Endothelial cell of umbilical vein (primary cell): ENCODE results near the gene BCR. TPM values are rescaled to one million over a fixed set of nuclear protein-coding genes. Genes with fewer than 3 reads are reported as not detected.

Experiments used
- BruUV-seq: library from RNA; stranded (reverse); fragments of 400-500 nt; replicated peaks from 2 replicates; lab custom pipeline; 2021; lab: Mats Ljungman, UMichigan
- CTCF ChIA-PET: fragments of 300-600, 350-600 bp; sonication (Branson Sonifier 250); formaldehyde crosslinking; loops from one replicate; lab custom pipeline; 2021; ENCODE audit warnings: antibody characterized with exemption, inconsistent platforms; lab: Charles Lee
- POLR2A ChIA-PET: fragments of 300-600, 350-600 bp; sonication (Branson Sonifier 250); formaldehyde crosslinking; loops from one replicate; lab custom pipeline; 2021; ENCODE audit warnings: antibody characterized with exemption, inconsistent platforms; lab: Charles Lee
- DNase-seq: peaks from one replicate; pipeline ENCODE4 v3.0.0-alpha.2; 2011; ENCODE audit warnings: low read depth, low spot score
- FAIRE-seq: peaks from 2 replicates; lab custom pipeline; 2011; peaks lifted over from hg19 to GRCh38; lab: Jason Lieb, UNC
- H2AFZ ChIP-seq: 2 replicates; pipeline ENCODE4 v1.6.0; 2012; ENCODE audit warnings: low read depth, low read length, control low read depth, inconsistent platforms
- H3K27ac ChIP-seq: 2 replicates; pipeline ENCODE4 v1.5.1; 2011; ENCODE audit warnings: low read depth, mild to moderate bottlenecking, control low read depth, low read length, moderate library complexity; ENCODE audit not compliant: insufficient read depth
- H3K27me3 ChIP-seq, 2 experiments: 2 replicates each; pipeline versions ENCODE4 v1.6.0 to v1.6.1; 2011; ENCODE audit warnings: low read length in 2 of 2, mixed read lengths in 1 of 2; ENCODE audit not compliant: control insufficient read depth in 2 of 2, insufficient read depth in 2 of 2
- H3K36me3 ChIP-seq, 2 experiments: 2 replicates in 1 of 2; 3 replicates in 1 of 2; pipeline ENCODE4 v1.5.1; 2011; ENCODE audit warnings: low read length in 2 of 2, mild to moderate bottlenecking in 1 of 2, moderate library complexity in 1 of 2; ENCODE audit not compliant: control insufficient read depth in 2 of 2, insufficient read depth in 2 of 2; ENCODE audit errors: extremely low read depth in 1 of 2
- H3K4me1 ChIP-seq: 3 replicates; pipeline ENCODE4 v1.5.1; 2011; ENCODE audit warnings: mild to moderate bottlenecking, low read length; ENCODE audit not compliant: control insufficient read depth, insufficient read depth; ENCODE audit errors: extremely low read depth
- H3K4me2 ChIP-seq: 2 replicates; pipeline ENCODE4 v1.6.1; 2011; ENCODE audit warnings: low read length, control low read depth, mixed read lengths; ENCODE audit not compliant: insufficient read depth
- H3K4me3 ChIP-seq, 3 experiments: fragments of 200-600 bp in 1 of 3; sonication (generic), shearing (Covaris generic) in 1 of 3; replicated peaks in 1 of 3; 2 replicates each; pipeline ENCODE4 v1.5.1; 2011 to 2016; ENCODE audit warnings: control low read depth in 3 of 3, low read length in 3 of 3, mild to moderate bottlenecking in 2 of 3, inconsistent platforms in 1 of 3, low read depth in 1 of 3, moderate library complexity in 1 of 3; ENCODE audit not compliant: insufficient read depth in 1 of 3
- H3K79me2 ChIP-seq: 2 replicates; pipeline ENCODE4 v1.6.0; 2012; ENCODE audit warnings: low read length, inconsistent platforms; ENCODE audit not compliant: control insufficient read depth, insufficient read depth
- H3K9ac ChIP-seq: replicated peaks from 2 replicates; pipeline ENCODE3; 2011; ENCODE audit warnings: low read length, control low read depth; ENCODE audit not compliant: insufficient read depth; ENCODE audit errors: extremely low read depth
- H3K9me1 ChIP-seq: replicated peaks from 3 replicates; pipeline ENCODE4 v1.6.0; 2011; ENCODE audit warnings: mild to moderate bottlenecking, low read length; ENCODE audit not compliant: control insufficient read depth, insufficient read depth; ENCODE audit errors: extremely low read depth
- H3K9me3 ChIP-seq: replicated peaks from 2 replicates; pipeline ENCODE4 v1.5.1; 2012; ENCODE audit warnings: low read length, inconsistent platforms; ENCODE audit not compliant: control insufficient read depth, insufficient read depth
- H4K20me1 ChIP-seq: replicated peaks from 2 replicates; pipeline ENCODE3; 2011; ENCODE audit warnings: mild to moderate bottlenecking, low read length; ENCODE audit not compliant: control insufficient read depth, insufficient read depth; ENCODE audit errors: extremely low read depth
- CTCF ChIP-seq, 2 donors: IDR thresholded peaks; 1 replicate in 1 of 2; 2 replicates in 1 of 2; pipeline ENCODE4 v1.5.1; 2011; ENCODE audit warnings: low read length in 2 of 2, mild to moderate bottlenecking in 2 of 2, moderate library complexity in 2 of 2, control low read depth in 1 of 2, inconsistent platforms in 1 of 2, low read depth in 1 of 2; ENCODE audit not compliant: insufficient read depth in 1 of 2; ENCODE audit errors: extremely low read depth in 1 of 2
- EZH2 ChIP-seq: IDR thresholded peaks from 2 replicates; pipeline ENCODE4 v1.6.1; 2012; ENCODE audit warnings: borderline replicate concordance, low read depth, mild to moderate bottlenecking, moderate library complexity, low read length, inconsistent platforms; ENCODE audit not compliant: severe bottlenecking
- FOS ChIP-seq: IDR thresholded peaks from 2 replicates; pipeline ENCODE4 v1.6.1; 2011; ENCODE audit warnings: mild to moderate bottlenecking, low read length, moderate library complexity, borderline replicate concordance; ENCODE audit not compliant: insufficient read depth
- GATA2 ChIP-seq: IDR thresholded peaks from 2 replicates; pipeline ENCODE4 v1.7.0; 2011; ENCODE audit warnings: low read depth, mild to moderate bottlenecking, moderate library complexity, mixed read lengths, low read length; ENCODE audit not compliant: insufficient read length, insufficient read depth
- JUN ChIP-seq: IDR thresholded peaks from 2 replicates; pipeline ENCODE4 v1.6.1; 2011; ENCODE audit warnings: borderline replicate concordance, low read depth; ENCODE audit not compliant: insufficient read length, insufficient read depth
- MAX ChIP-seq: IDR thresholded peaks from 2 replicates; pipeline ENCODE4 v1.6.1; 2011; ENCODE audit not compliant: insufficient read depth, insufficient read length
- MYC ChIP-seq: IDR thresholded peaks from one replicate; pipeline ENCODE4 v1.6.1; 2011; ENCODE audit warnings: mild to moderate bottlenecking, low read depth, low read length
- POLR2A ChIP-seq: IDR thresholded peaks from 2 replicates; pipeline ENCODE4 v1.6.1; 2012; ENCODE audit warnings: low read depth, mild to moderate bottlenecking, control low read depth, low read length
- POLR2AphosphoS5 ChIP-seq: IDR thresholded peaks from 2 replicates; pipeline ENCODE4 v1.6.1; 2012; ENCODE audit warnings: low read depth, mild to moderate bottlenecking, control low read depth, low read length, moderate library complexity; ENCODE audit not compliant: insufficient read depth
- dilution Hi-C: fragments of 300-500 bp; cut with MboI; formaldehyde crosslinking; loops from one replicate; pipeline ENCODE4 v1.15.0; 2019; ENCODE audit warnings: low sequenced_read_pairs; ENCODE audit not compliant: extremely low pct_ligation_motif_present
- intact Hi-C: fragments of 100-400 bp; cut with micrococcal nuclease; formaldehyde crosslinking; loops from one replicate; pipeline ENCODE4 v1.10.0; 2022
- polyA plus RNA-seq, 4 experiments: library from polyadenylated mRNA; depleted of rRNA in 3 of 4; stranded (reverse) in 3 of 4; unstranded in 1 of 4; fragments of >200 nt; gene quantifications; 2 replicates each; pipeline versions ENCODE4 v1.2.1 to v1.2.3, GENCODE V29; 2011 to 2012; ENCODE audit warnings: missing spikeins in 1 of 4
- total RNA-seq: library from RNA; stranded (reverse); gene quantifications from 2 replicates; pipeline ENCODE4 v1.2.3, GENCODE V29; 2021

The BCR gene
- total and polyA plus RNA-seq, 2 donors (not counting 3 experiments of a cell fraction or from before 2014, with no cell fraction given) = 129 to 141 TPM

- no TSS peak for BruUV-seq
- H3K9me1 ChIP-seq = no peaks in the 10 kb centered on the region
- no peak overlapping the region for H3K27ac ChIP-seq
- dilution Hi-C loops = no loop called here
- no peak overlapping the region for H3K4me2 ChIP-seq
- FAIRE-seq = no peak
- H2AFZ ChIP-seq = no peak overlapping the region
- no peaks in the 10 kb centered on the region for H3K36me3 ChIP-seq
- H3K27me3 ChIP-seq = peaks cover 0 to 3% of the 10 kb centered on the region in 2 experiments
- no peak for DNase-seq
- ChIA-PET CTCF (interaction anchor here (0.9 to 2.9 kb wide), 7 partner anchors 9 to 248 kb away, joined by 3 to 8 read pairs (median 5); no protein-coding TSS in a partner anchor), POLR2A (no interaction called here)
- no peaks in the 10 kb centered on the region for H3K79me2 ChIP-seq
- H3K4me3 ChIP-seq = no peak overlapping the region
- H3K4me1 ChIP-seq = peaks cover 3% of the 10 kb centered on the region
- H3K9ac ChIP-seq = no peak overlapping the region
- no peaks in the 10 kb centered on the region for H3K9me3 ChIP-seq
- TF ChIP-seq EZH2 (no peak), GATA2 (no peak), POLR2AphosphoS5 (no peak), JUN (no peak), MAX (no peak), CTCF (IDR thresholded peaks at IDR 0.05; ENCODE audit: extremely low read depth in 1 of 2, insufficient read depth in 1 of 2, low read depth in 1 of 2, low read length in 2 of 2) (no peak), POLR2A (no peak), FOS (no peak), MYC (no peak)
- no peaks in the 10 kb centered on the region for H4K20me1 ChIP-seq
- intact Hi-C loops = no loop called here
These were observed 42.8 kb upstream of the BCR start for GRCh38 chr22:23137468-23137867.
